ENCODE measurements around the gene TP73.

DNA sequence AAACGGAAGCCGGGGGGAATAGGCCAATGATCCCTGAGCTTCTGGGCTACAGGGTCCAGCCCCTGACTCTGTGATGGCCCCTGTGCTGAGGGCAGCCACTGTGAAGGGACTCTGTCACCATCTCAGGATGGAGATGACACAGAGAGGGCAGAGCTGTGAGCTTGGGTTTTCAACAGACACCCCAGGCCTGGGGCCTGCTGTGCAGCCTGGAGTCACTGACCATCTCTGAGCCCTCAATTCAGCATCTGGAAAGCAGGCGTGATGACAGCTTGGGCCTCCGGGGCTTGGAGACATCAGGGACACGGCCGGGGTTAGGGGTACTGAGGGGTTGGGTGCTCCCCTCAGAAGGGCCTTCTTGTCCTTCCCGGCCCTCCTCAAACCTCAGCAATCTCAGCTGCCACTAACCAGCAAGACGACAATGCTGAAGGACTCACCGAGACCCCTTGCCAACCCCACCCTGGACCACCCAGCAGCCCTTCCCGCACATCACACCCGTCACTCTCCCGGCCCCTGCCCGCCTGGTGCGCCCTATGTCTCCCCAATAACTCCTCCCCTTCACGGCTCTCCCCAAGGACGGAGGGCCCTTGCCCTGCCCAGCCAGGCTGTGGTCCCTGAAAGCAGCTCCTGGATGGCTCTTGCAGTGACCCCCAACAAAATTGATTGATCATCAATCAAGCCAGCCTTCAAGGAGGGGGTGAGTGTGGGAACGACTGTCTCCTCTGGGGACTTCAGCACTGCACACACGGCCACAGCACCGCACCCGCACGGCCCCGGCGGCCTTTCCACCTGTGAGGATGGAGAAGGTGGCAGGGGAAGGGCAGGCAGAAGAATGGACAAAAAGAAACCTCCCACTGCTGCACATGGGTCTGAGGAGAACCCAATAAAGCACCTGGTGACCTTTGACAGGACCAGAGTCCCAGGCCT lies 45.3 kb upstream of the TP73 start:
- TF ChIP-seq, protein P1, sequence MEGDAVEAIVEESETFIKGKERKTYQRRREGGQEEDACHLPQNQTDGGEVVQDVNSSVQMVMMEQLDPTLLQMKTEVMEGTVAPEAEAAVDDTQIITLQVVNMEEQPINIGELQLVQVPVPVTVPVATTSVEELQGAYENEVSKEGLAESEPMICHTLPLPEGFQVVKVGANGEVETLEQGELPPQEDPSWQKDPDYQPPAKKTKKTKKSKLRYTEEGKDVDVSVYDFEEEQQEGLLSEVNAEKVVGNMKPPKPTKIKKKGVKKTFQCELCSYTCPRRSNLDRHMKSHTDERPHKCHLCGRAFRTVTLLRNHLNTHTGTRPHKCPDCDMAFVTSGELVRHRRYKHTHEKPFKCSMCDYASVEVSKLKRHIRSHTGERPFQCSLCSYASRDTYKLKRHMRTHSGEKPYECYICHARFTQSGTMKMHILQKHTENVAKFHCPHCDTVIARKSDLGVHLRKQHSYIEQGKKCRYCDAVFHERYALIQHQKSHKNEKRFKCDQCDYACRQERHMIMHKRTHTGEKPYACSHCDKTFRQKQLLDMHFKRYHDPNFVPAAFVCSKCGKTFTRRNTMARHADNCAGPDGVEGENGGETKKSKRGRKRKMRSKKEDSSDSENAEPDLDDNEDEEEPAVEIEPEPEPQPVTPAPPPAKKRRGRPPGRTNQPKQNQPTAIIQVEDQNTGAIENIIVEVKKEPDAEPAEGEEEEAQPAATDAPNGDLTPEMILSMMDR (conservative IDR thresholded peaks at IDR 0.05; ENCODE audit: low read depth, low read length), result no peak
- TF ChIP-seq EZH2 (IDR thresholded peaks at IDR 0.05; ENCODE audit: borderline replicate concordance, low read depth, low read length, poor library complexity, severe bottlenecking), result no peak

All from A673 (cell line).